ENCODE results near the gene ANKRD40.

The ANKRD40 gene

GRCh38 chr17:50645748-50646682 is 61.7 kb downstream of the ANKRD40 start:
- no peak for DNase-seq
